Measurements from ENCODE around the gene XPR1.

DNA sequence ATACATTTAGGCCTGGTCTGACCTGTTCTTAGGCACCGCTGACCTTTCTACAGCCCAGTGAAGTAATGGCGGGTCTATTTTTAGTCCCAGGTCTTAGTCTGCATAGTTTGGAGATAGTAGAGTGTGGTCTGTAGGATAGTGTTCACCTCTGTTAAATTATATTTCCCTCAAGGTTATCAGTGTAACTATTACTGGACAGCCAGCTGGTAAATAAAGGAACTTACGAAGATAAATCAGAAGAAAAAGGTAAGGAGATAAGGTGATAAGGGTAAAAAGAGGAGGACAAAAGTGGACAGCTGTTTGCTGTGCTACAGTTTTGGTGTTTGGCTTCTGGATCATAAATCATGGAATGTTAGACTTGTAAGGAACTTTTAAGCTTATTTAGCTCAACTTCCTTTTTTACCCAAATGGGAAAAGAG is 8.7 kb downstream of the XPR1 start:
- TF ChIP-seq POLR2AphosphoS5 (IDR thresholded peaks at IDR 0.05) = no peak
- TF ChIP-seq CTCF (IDR thresholded peaks at IDR 0.05) = no peak
- no peak for TF ChIP-seq POLR2A (IDR thresholded peaks at IDR 0.05)
- TF ChIP-seq EP300 (IDR thresholded peaks at IDR 0.05) = no peak
